ENCODE data around the gene GRIK1. TPM values are rescaled to one million over a fixed set of nuclear protein-coding genes. Genes with fewer than 3 reads are reported as not detected.

GRIK1 gene
- total RNA-seq, 5 donors from 2014 or later (not counting 1 experiment from before 2014, with no cell fraction given), result not detected

DNA sequence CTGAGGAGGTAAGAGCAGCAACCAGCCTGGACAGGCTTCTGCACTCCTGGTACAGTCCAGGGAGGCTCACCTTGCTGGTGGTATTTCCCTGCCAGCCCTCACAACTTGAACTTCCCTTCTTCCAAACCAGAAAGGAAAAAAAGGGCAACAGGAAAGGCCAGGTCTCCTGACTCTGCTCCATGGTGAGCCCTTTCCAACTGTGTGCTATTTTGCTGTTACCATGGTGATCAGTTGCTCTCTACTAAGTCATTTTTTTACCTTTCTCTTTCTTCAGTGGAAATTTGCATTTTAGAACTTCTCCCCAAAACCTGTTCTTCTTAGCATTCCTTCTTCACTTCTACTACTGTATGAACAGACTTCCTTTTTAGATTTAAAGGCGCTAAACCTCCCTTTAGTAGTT lies 164.3 kb downstream of the GRIK1 start:
- POLR2A ChIA-PET, result no interaction called here
- no peaks in the 10 kb centered on the region for H3K9me3 Mint-ChIP-seq
- H3K9me3 ChIP-seq, result no peaks in the 10 kb centered on the region
- no peaks in the 10 kb centered on the region for H3K4me1 Mint-ChIP-seq
- no peak overlapping the region for H3K4me3 ChIP-seq (ENCODE audit: control insufficient read depth in 1 of 2, extremely low read depth in 1 of 2, low read length in 1 of 2)
- CTCF ChIA-PET, result no interaction called here
- WGBS (ENCODE audit: insufficient coverage), result no CpG with 5 or more reads among the region's 1 CpG
- H3K36me3 Mint-ChIP-seq, result no peaks in the 10 kb centered on the region
- H3K36me3 ChIP-seq (ENCODE audit: control insufficient read depth in 2 of 2, extremely low read depth in 1 of 2, insufficient read depth in 1 of 2, low read length in 1 of 2), result no peaks in the 10 kb centered on the region
- no peak overlapping the region for H3K27ac ChIP-seq (ENCODE audit: low read length)
- DNase-seq (no peak), ATAC-seq (replicated peaks in 1 of 4) (no peak)
- H3K4me1 ChIP-seq (ENCODE audit: control insufficient read depth in 1 of 2, extremely low read depth in 1 of 2, insufficient read depth in 2 of 2, low read length in 2 of 2), result no peaks in the 10 kb centered on the region
- no peak overlapping the region for H3K4me3 Mint-ChIP-seq
- H3K27ac Mint-ChIP-seq, result no peak overlapping the region
- no peaks in the 10 kb centered on the region for H3K27me3 ChIP-seq (replicated peaks in 1 of 2; ENCODE audit: control insufficient read depth in 2 of 2, extremely low read depth in 1 of 2, insufficient read depth in 2 of 2, low read length in 1 of 2)
- peaks cover 0 to 2% of the 10 kb centered on the region in 2 donors for H3K27me3 Mint-ChIP-seq

DNA sequence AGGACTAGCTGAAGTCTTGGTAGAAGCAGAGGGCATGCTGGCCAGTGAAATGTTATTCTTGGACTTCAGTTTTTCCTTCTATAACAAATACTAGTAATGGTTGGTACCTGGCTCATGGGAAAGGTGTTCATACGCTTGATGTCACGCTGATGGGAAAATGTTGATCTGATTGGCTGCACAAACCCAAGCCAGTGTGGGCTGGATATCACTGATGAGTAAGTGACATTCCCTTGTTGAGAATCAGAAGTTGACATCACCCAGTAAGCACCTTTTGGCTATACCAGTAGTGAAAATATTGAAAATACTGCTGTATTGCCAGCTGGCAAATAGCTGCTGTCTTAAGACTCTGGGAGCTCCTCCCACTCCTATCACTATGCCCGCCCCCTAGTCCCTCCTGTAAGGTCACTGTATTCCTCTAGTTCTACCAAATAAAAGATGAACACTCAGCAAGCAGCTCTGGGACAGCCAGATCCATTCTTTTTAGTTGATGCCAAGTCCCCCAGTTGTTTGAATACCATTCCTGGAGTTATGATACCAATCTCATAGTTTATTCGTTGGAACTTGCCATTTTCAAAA lies 168.2 kb downstream of the GRIK1 start:
- no peak for ATAC-seq (replicated peaks in 1 of 4)
- H3K4me3 Mint-ChIP-seq, result no peak overlapping the region
- POLR2A ChIA-PET, result no interaction called here
- WGBS (ENCODE audit: insufficient coverage), result 33% methylated on average over 1 of the region's 4 CpGs
- Histone ChIP-seq H3K36me3 (ENCODE audit: control insufficient read depth in 2 of 2, extremely low read depth in 1 of 2, insufficient read depth in 1 of 2, low read length in 1 of 2) (no peaks in the 10 kb centered on the region), H3K27ac (ENCODE audit: low read length) (no peak overlapping the region), H3K4me3 (ENCODE audit: control insufficient read depth in 1 of 2, extremely low read depth in 1 of 2, low read length in 1 of 2) (no peak overlapping the region), H3K4me1 (ENCODE audit: control insufficient read depth in 1 of 2, extremely low read depth in 1 of 2, insufficient read depth in 2 of 2, low read length in 2 of 2) (no peaks in the 10 kb centered on the region), H3K9me3 (no peaks in the 10 kb centered on the region), H3K27me3 (replicated peaks in 1 of 2; ENCODE audit: control insufficient read depth in 2 of 2, extremely low read depth in 1 of 2, insufficient read depth in 2 of 2, low read length in 1 of 2) (no peaks in the 10 kb centered on the region)
- DNase-seq, result no peak
- no peak overlapping the region for H3K27ac Mint-ChIP-seq
- no peaks in the 10 kb centered on the region for H3K4me1 Mint-ChIP-seq
- peaks cover 0 to 2% of the 10 kb centered on the region in 2 donors for H3K27me3 Mint-ChIP-seq
- CTCF ChIA-PET, result no interaction called here
- H3K9me3 Mint-ChIP-seq, result no peaks in the 10 kb centered on the region
- H3K36me3 Mint-ChIP-seq, result no peaks in the 10 kb centered on the region

DNA sequence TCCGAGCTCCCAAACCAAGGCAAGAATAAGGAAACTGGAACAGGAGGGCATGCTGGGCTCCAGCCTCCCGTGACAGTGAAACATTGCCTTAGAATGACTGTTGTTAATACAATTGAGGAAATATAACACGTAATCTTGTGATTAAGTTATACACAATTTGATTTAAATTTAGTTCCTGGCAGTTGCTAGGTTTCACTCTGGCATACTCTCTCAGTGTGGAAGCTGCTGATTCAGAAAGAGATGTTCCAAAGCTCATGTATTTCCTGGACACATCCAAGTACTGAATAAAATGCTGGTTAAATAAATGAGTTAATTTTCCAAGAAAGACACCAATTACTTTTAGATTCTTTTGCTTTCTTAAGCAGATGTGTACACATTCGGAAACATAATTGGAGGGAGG lies 176.1 kb downstream of the GRIK1 start:
- Mint-ChIP-seq H3K9me3 (no peaks in the 10 kb centered on the region), H3K27ac (no peak overlapping the region), H3K36me3 (no peaks in the 10 kb centered on the region), H3K27me3 (peaks cover 2 to 12% of the 10 kb centered on the region in 2 donors), H3K4me1 (no peaks in the 10 kb centered on the region), H3K4me3 (no peak overlapping the region)
- ChIA-PET CTCF (no interaction called here), POLR2A (no interaction called here)
- Histone ChIP-seq H3K4me3 (ENCODE audit: control insufficient read depth in 1 of 2, extremely low read depth in 1 of 2, low read length in 1 of 2) (no peak overlapping the region), H3K9me3 (no peaks in the 10 kb centered on the region), H3K4me1 (ENCODE audit: control insufficient read depth in 1 of 2, extremely low read depth in 1 of 2, insufficient read depth in 2 of 2, low read length in 2 of 2) (no peaks in the 10 kb centered on the region), H3K27ac (ENCODE audit: low read length) (no peak overlapping the region), H3K27me3 (replicated peaks in 1 of 2; ENCODE audit: control insufficient read depth in 2 of 2, extremely low read depth in 1 of 2, insufficient read depth in 2 of 2, low read length in 1 of 2) (no peaks in the 10 kb centered on the region), H3K36me3 (ENCODE audit: control insufficient read depth in 2 of 2, extremely low read depth in 1 of 2, insufficient read depth in 1 of 2, low read length in 1 of 2) (no peaks in the 10 kb centered on the region)
- whole genome bisulfite sequencing (ENCODE audit: insufficient coverage), result 60% methylated on average over 1 of the region's 4 CpGs
- ATAC-seq (replicated peaks in 1 of 4) (no peak), DNase-seq (no peak)

DNA sequence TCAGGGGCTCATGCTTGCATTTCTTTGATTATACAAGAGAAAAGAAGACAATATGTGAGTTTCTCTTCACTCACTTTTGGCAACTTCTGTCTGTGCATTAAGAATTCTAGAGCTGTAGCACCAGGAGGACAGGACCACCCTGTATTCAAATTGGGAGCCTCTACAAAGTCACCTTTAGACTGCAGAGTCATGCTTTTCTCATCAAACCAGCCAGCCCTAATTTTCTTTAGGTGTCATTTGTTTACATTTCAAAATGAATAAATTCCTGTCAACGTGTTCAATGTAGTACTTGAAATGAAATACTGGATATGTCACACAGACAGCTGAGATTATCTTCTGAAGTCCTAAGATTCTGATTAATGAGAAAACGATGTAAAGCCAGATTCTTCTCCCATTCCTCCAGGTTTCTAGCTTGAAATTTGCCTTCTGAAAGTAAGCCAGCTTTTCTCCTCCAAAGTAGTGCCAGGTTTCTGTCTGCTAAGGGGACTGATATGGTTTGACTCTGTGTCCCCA lies 177.2 kb downstream of the GRIK1 start:
- Mint-ChIP-seq H3K9me3 (no peaks in the 10 kb centered on the region), H3K4me1 (no peaks in the 10 kb centered on the region), H3K4me3 (no peak overlapping the region), H3K27ac (no peak overlapping the region), H3K27me3 (peaks cover 2 to 12% of the 10 kb centered on the region in 2 donors), H3K36me3 (no peaks in the 10 kb centered on the region)
- no CpG with 5 or more reads among the region's 2 CpGs for WGBS (ENCODE audit: insufficient coverage)
- ATAC-seq (replicated peaks in 1 of 4) (no peak), DNase-seq (no peak)
- no peaks in the 10 kb centered on the region for H3K27me3 ChIP-seq (replicated peaks in 1 of 2; ENCODE audit: control insufficient read depth in 2 of 2, extremely low read depth in 1 of 2, insufficient read depth in 2 of 2, low read length in 1 of 2)
- H3K27ac ChIP-seq (ENCODE audit: low read length), result no peak overlapping the region
- CTCF ChIA-PET, result no interaction called here
- no peaks in the 10 kb centered on the region for H3K36me3 ChIP-seq (ENCODE audit: control insufficient read depth in 2 of 2, extremely low read depth in 1 of 2, insufficient read depth in 1 of 2, low read length in 1 of 2)
- no peaks in the 10 kb centered on the region for H3K9me3 ChIP-seq
- no peaks in the 10 kb centered on the region for H3K4me1 ChIP-seq (ENCODE audit: control insufficient read depth in 1 of 2, extremely low read depth in 1 of 2, insufficient read depth in 2 of 2, low read length in 2 of 2)
- no peak overlapping the region for H3K4me3 ChIP-seq (ENCODE audit: control insufficient read depth in 1 of 2, extremely low read depth in 1 of 2, low read length in 1 of 2)
- POLR2A ChIA-PET, result no interaction called here

DNA sequence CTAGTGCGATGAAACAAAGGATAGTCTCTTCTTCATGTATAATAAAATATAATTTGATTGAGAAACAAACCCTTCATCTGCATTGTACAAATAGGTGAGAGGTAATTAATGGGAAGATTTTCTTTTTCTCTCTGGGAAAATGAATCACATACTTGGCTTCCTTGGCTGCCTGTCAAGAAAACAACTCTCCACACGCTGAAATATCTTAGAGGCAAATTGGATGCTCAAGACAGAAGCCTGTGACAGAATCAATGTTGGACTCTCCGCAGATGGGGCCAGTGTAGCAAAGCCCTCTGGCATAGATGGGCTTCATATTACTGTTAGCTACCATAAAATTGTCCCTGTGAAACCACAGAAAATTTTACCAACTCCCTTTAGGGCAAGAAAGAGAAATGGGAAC lies 186.6 kb downstream of the GRIK1 start:
- no peak overlapping the region for H3K4me3 Mint-ChIP-seq
- no peaks in the 10 kb centered on the region for H3K9me3 Mint-ChIP-seq
- WGBS (ENCODE audit: insufficient coverage), result no CpG with 5 or more reads among the region's 3 CpGs
- H3K36me3 ChIP-seq (ENCODE audit: control insufficient read depth in 2 of 2, extremely low read depth in 1 of 2, insufficient read depth in 1 of 2, low read length in 1 of 2), result no peaks in the 10 kb centered on the region
- ChIA-PET CTCF (no interaction called here), POLR2A (no interaction called here)
- H3K27me3 Mint-ChIP-seq, result no peaks in the 10 kb centered on the region
- no peak overlapping the region for H3K27ac ChIP-seq (ENCODE audit: low read length)
- H3K4me1 Mint-ChIP-seq, result no peaks in the 10 kb centered on the region
- H3K27ac Mint-ChIP-seq, result no peak overlapping the region
- no peaks in the 10 kb centered on the region for H3K27me3 ChIP-seq (replicated peaks in 1 of 2; ENCODE audit: control insufficient read depth in 2 of 2, extremely low read depth in 1 of 2, insufficient read depth in 2 of 2, low read length in 1 of 2)
- no peaks in the 10 kb centered on the region for H3K9me3 ChIP-seq
- no peak overlapping the region for H3K4me3 ChIP-seq (ENCODE audit: control insufficient read depth in 1 of 2, extremely low read depth in 1 of 2, low read length in 1 of 2)
- no peak for ATAC-seq (replicated peaks in 1 of 4)
- H3K36me3 Mint-ChIP-seq, result no peaks in the 10 kb centered on the region
- no peak for DNase-seq
- no peaks in the 10 kb centered on the region for H3K4me1 ChIP-seq (ENCODE audit: control insufficient read depth in 1 of 2, extremely low read depth in 1 of 2, insufficient read depth in 2 of 2, low read length in 2 of 2)

DNA sequence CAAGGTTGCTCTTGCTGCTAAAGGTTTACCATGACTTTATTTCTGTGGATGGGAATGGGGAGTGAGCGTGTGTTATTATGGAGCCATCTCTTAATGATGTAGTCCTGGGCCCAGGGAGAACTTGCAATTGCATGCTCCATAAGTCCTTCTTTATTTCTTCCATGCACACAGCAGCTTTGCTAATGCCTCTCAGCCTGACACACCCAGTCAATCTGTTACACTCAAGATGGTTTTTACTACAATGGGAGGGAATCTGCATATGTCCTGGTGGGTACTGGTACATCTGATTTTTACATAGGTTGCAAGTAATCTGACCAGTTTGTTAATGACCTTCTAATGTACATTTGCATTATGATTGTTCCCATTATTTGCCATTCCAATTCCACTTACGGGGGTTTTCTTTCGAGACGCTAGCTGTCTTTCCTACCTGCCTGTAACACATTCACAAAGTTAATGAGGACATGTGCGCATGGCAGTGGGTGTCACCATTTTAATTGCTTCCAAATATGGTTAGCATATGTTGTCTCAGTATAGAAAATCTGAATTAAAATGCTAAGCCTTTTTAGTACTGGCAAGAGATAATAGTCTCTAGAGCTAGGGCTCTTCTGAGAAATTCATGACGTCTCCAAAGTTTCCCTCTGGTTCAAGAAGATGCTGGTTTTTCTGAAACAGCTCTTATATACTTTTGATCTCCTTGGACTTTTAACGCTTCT lies 188.2 kb downstream of the GRIK1 start:
- Mint-ChIP-seq H3K4me3 (no peak overlapping the region), H3K27ac (no peak overlapping the region), H3K27me3 (no peaks in the 10 kb centered on the region), H3K36me3 (no peaks in the 10 kb centered on the region), H3K9me3 (no peaks in the 10 kb centered on the region), H3K4me1 (no peaks in the 10 kb centered on the region)
- Histone ChIP-seq H3K4me1 (ENCODE audit: control insufficient read depth in 1 of 2, extremely low read depth in 1 of 2, insufficient read depth in 2 of 2, low read length in 2 of 2) (no peaks in the 10 kb centered on the region), H3K36me3 (ENCODE audit: control insufficient read depth in 2 of 2, extremely low read depth in 1 of 2, insufficient read depth in 1 of 2, low read length in 1 of 2) (no peaks in the 10 kb centered on the region), H3K4me3 (ENCODE audit: control insufficient read depth in 1 of 2, extremely low read depth in 1 of 2, low read length in 1 of 2) (no peak overlapping the region), H3K27me3 (replicated peaks in 1 of 2; ENCODE audit: control insufficient read depth in 2 of 2, extremely low read depth in 1 of 2, insufficient read depth in 2 of 2, low read length in 1 of 2) (no peaks in the 10 kb centered on the region), H3K27ac (ENCODE audit: low read length) (no peak overlapping the region), H3K9me3 (no peaks in the 10 kb centered on the region)
- 100% methylated on average over 1 of the region's 7 CpGs for WGBS (ENCODE audit: insufficient coverage)
- CTCF ChIA-PET, result no interaction called here
- no peak for ATAC-seq (replicated peaks in 1 of 4)
- no peak for DNase-seq
- POLR2A ChIA-PET, result no interaction called here

Measured in T-cell (primary cell).